SH-SY5Y (cell line): ENCODE results near the gene G3BP1.

ENCODE experiments used
- GATA2 ChIP-seq: IDR thresholded peaks from 2 replicates; pipeline ENCODE4 v1.6.1; 2011; ENCODE audit warnings: mild to moderate bottlenecking, low read depth, low read length
- GATA3 ChIP-seq: IDR thresholded peaks from 2 replicates; pipeline ENCODE4 v1.6.1; 2011; ENCODE audit warnings: low read depth, mild to moderate bottlenecking, low read length, moderate library complexity

The G3BP1 gene

DNA sequence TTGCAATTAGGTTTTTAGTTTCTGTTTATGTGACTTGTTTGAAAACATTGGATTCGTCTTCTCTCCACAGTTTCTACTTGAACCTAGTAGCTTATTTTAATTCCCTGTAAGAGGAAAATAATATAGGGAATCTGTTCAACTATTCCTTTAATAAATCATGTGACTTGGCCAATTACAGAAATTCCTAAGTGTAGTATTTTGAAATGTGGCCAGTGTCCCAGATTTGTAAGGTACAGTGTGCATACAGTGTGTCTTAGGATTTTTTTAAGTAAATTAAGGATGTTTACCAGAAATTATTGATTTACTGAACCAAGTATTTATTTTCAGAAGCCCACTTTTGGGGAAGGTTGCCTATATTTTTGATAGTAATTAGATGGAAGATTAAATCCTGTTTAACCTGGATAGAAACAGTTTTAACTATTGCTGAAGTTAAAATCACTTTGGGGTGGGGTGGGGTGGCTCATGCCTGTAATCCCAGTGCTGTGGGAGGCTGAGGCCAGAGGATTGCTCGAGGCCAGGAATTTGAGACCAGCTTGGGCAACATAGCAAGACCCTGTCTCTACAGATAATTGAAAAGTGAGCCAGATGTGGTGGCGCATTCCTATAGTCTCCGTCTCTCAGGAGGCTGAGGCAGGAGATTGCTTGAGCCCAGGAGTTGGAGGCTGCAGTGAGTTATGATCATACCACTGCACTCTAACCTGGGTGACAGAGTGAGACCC lies 36.9 kb downstream of the G3BP1 start:
- TF ChIP-seq GATA2 (no peak), GATA3 (no peak)

DNA sequence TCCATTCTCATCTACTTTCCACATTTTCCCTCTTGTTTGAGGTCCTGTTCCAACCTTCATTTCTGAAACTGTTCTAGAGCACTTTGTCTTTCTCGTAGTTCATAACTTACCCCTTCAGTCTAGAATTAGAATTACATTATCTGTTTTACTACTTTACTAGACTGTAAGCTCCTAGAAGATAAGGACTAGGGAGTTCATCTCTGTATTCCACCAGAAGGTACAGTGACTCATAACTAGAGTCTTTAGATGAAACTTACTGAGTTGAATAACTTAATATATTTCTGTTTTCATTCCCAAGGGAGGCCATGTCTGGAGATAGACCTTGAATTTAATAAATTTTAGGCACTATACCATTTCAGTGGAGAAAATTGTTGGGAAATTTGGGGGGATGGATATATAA lies 38.7 kb downstream of the G3BP1 start:
- TF ChIP-seq GATA3 (no peak), GATA2 (no peak)

- TF ChIP-seq GATA2 (no peak), GATA3 (no peak)
These were observed 39.1 kb downstream of the G3BP1 start for GRCh38 chr5:151810897-151811296.

DNA sequence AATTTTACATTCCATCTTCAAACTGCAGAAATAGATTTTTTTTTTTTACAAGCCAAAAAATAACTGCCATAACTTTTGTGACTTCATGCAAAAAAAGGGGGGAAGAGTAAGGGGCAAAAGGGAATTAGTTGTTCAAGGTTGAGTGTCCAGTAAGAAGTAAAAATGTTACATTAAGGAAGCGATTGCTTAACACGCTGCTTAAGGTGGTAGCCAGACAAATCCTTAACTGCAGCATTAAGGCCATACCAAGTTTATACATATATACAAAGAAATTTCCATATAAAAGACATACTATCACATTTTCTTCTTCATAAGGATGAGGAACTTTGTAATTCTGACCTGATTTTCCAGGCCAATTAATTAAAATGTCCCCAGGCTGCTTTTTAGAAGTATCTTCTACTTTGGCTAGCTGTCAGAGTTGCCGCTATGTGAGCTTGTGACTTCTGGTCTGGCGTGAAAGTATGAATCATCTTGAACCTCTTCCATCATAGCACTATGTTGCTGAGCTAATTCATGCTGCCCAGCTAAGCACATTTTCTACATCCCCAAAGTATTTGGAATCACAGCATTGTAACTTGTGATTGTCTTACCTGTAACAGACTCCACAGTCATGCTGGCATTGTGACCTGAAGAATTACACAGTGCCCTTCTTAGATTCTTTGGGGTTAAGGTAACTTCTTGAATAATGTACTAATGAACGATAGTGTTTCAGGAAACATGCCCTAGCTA lies 40.0 kb downstream of the G3BP1 start:
- no peak for TF ChIP-seq GATA3

GRCh38 chr5:151812757-151813309 lies 41.1 kb downstream of the G3BP1 start:
- no peak for TF ChIP-seq GATA3
- TF ChIP-seq GATA2: no peak

- TF ChIP-seq GATA3 (no peak), GATA2 (no peak)
These were observed 43.3 kb downstream of the G3BP1 start for GRCh38 chr5:151815051-151815450.

DNA sequence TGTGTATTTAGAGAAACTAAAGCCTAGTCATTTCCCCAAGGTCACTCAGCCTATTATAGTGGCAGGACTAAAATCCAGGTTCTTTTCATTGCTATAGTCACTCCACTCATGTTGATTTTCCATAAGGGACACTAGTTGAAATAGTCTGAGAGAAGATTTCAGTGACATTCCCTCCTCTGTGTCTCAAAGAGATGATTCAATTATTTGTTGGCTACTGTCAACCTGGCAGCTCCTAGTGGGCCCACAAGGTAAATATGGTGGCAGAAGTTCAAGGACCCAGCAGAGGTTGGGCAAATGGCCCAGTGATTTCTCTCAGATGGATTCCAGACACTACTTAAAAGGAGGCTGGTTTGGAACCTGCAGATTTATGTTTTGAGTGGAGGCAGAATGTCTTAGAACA lies 48.1 kb downstream of the G3BP1 start:
- TF ChIP-seq GATA3 (no peak), GATA2 (no peak)

GRCh38 chr5:151820271-151820670 lies 48.5 kb downstream of the G3BP1 start:
- TF ChIP-seq GATA3 (no peak), GATA2 (no peak)

DNA sequence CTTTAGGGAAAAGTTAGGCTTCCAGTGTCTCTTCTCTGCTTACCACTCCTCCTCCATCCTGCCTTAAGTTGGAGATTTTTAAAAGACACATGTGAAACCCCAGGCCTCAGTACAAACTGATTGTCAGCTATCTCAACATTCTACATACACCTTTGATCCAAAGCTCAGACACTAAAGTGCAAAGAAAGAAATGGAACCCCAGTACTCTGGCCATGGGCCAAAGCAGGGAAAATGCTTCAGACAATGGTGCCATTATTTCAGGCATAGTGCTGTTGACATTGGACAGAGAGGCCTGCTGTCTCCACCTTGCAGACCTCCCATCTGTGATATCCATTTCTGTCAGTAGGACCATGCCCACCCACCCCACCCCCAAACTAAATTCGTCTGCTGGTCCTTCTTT lies 49.1 kb downstream of the G3BP1 start:
- TF ChIP-seq GATA2 (no peak), GATA3 (no peak)

GRCh38 chr5:151822141-151822540 lies 50.4 kb downstream of the G3BP1 start:
- TF ChIP-seq GATA3: no peak
- TF ChIP-seq GATA2: no peak

- 0 out of 2 replicates have a peak, but pooled peaks have one; percentile 38 for TF ChIP-seq GATA3
- peak; percentile 76 for TF ChIP-seq GATA2
These were observed 53.7 kb downstream of the G3BP1 start for GRCh38 chr5:151825445-151825844.

GRCh38 chr5:151829370-151829769 lies 57.6 kb downstream of the G3BP1 start:
- TF ChIP-seq GATA3 (no peak), GATA2 (no peak)

DNA sequence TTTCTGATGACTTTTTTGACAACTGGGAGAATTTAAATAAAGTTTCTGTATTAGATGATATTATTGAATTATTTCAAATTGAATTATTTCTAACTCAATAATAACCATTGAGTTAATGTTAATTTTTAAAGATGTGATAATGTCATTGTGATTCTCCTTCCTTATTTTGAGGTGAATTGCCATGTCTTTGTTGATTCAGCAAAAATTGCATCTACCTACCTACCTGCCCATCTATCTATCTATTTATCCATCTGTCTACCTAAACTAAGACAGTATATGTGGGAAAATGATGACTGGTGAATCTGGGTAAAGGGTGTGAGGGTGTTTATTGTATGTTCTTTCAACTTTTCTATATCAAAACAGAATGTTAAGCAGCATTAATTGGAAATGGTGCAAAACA lies 75.0 kb downstream of the G3BP1 start:
- TF ChIP-seq GATA2: no peak

GRCh38 chr5:151847871-151848270 lies 76.1 kb downstream of the G3BP1 start:
- TF ChIP-seq GATA2 (no peak), GATA3 (no peak)

GRCh38 chr5:151855701-151856100 lies 83.9 kb downstream of the G3BP1 start:
- TF ChIP-seq GATA3: no peak
- no peak for TF ChIP-seq GATA2
